ENCODE results near the gene CADM3. TPM values are rescaled to one million over a fixed set of nuclear protein-coding genes. Genes with fewer than 3 reads are reported as not detected.

CADM3 gene
- total and polyA plus RNA-seq, 4 experiments from 2014 or later = not detected

- Histone ChIP-seq H3K9me3 (ENCODE audit: control insufficient read depth in 1 of 2, low read length in 2 of 2) (no peaks in the 10 kb centered on the region), H3K4me1 (ENCODE audit: insufficient read depth, low read length) (no peaks in the 10 kb centered on the region), H3K36me3 (ENCODE audit: insufficient read depth, low read length) (no peaks in the 10 kb centered on the region), H3K27ac (ENCODE audit: low read depth, low read length) (no peak overlapping the region), H3K27me3 (ENCODE audit: insufficient read depth, low read length) (peaks cover 13% of the 10 kb centered on the region), H3K4me3 (ENCODE audit: low read length in 2 of 2) (no peak overlapping the region)
- no peak for DNase-seq
- intact Hi-C loops (cut with micrococcal nuclease) = no loop called here
- CTCF ChIA-PET (ENCODE audit: partially characterized antibody) = no interaction called here
- Mint-ChIP-seq H3K36me3 (no peaks in the 10 kb centered on the region), H3K4me3 (no peak overlapping the region), H3K4me1 (peaks cover 2 to 7% (median 6%) of the 10 kb centered on the region in 4 donors), H3K9me3 (peaks cover 0 to 3% (median 0%) of the 10 kb centered on the region in 8 donors), H3K27me3 (peaks cover 40 to 50% of the 10 kb centered on the region in 2 donors), H3K27ac (no peak overlapping the region)
- POLR2A ChIA-PET (ENCODE audit: partially characterized antibody) = no interaction called here
Observed at GRCh38 chr1:159185121-159185520, 13.7 kb downstream of the CADM3 start.

DNA sequence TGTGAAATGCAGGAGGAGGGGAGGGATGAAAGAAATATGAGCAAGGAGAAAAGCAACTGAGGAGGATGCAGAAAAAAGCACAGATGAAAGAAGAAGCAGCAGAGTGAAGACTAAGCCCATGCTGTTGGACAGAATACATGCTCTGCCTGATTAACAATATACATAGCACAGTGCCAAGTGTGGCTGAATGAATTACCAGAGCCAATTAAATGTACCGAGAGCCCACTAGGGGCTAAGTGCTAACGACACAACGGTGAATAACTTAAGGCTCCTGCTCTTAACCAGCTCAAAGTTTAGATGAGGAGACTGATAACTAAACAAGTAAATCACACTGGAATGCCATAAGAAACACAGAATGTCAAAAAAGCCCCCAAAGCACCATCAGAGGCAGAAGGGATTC lies 15.6 kb downstream of the CADM3 start:
- Histone ChIP-seq H3K27me3 (ENCODE audit: insufficient read depth, low read length) (peaks cover 7% of the 10 kb centered on the region), H3K4me1 (ENCODE audit: insufficient read depth, low read length) (no peaks in the 10 kb centered on the region), H3K4me3 (ENCODE audit: low read length in 2 of 2) (no peak overlapping the region), H3K9me3 (ENCODE audit: control insufficient read depth in 1 of 2, low read length in 2 of 2) (no peaks in the 10 kb centered on the region), H3K36me3 (ENCODE audit: insufficient read depth, low read length) (no peaks in the 10 kb centered on the region), H3K27ac (ENCODE audit: low read depth, low read length) (no peak overlapping the region)
- ChIA-PET CTCF (ENCODE audit: partially characterized antibody) (no interaction called here), POLR2A (ENCODE audit: partially characterized antibody) (no interaction called here)
- peaks cover 2 to 7% (median 6%) of the 10 kb centered on the region in 4 donors for H3K4me1 Mint-ChIP-seq
- no peak overlapping the region for H3K27ac Mint-ChIP-seq
- no peaks in the 10 kb centered on the region for H3K36me3 Mint-ChIP-seq
- peaks cover 34 to 52% of the 10 kb centered on the region in 2 donors for H3K27me3 Mint-ChIP-seq
- intact Hi-C loops (cut with micrococcal nuclease) = no loop called here
- no peak for DNase-seq
- H3K4me3 Mint-ChIP-seq = no peak overlapping the region
- H3K9me3 Mint-ChIP-seq = peaks cover 0 to 3% (median 0%) of the 10 kb centered on the region in 8 donors

GRCh38 chr1:159187647-159188374 lies 16.4 kb downstream of the CADM3 start:
- H3K9me3 Mint-ChIP-seq = peaks cover 0 to 3% (median 0%) of the 10 kb centered on the region in 8 donors
- Histone ChIP-seq H3K36me3 (ENCODE audit: insufficient read depth, low read length) (no peaks in the 10 kb centered on the region), H3K4me1 (ENCODE audit: insufficient read depth, low read length) (no peaks in the 10 kb centered on the region), H3K4me3 (ENCODE audit: low read length in 2 of 2) (no peak overlapping the region), H3K27ac (ENCODE audit: low read depth, low read length) (no peak overlapping the region), H3K27me3 (ENCODE audit: insufficient read depth, low read length) (peaks cover 7% of the 10 kb centered on the region), H3K9me3 (ENCODE audit: control insufficient read depth in 1 of 2, low read length in 2 of 2) (no peaks in the 10 kb centered on the region)
- intact Hi-C loops (cut with micrococcal nuclease) = no loop called here
- POLR2A ChIA-PET (ENCODE audit: partially characterized antibody) = no interaction called here
- H3K36me3 Mint-ChIP-seq = no peaks in the 10 kb centered on the region
- H3K4me3 Mint-ChIP-seq = peak overlapping the region in 3 of 8 donors; percentile 14 to 46 (median 29)
- H3K4me1 Mint-ChIP-seq = peaks cover 2 to 7% (median 6%) of the 10 kb centered on the region in 4 donors
- H3K27me3 Mint-ChIP-seq = peaks cover 39 to 56% of the 10 kb centered on the region in 2 donors
- CTCF ChIA-PET (ENCODE audit: partially characterized antibody) = interaction anchor here (1.3 kb wide), 1 partner anchor 27 kb away, joined by 4 read pairs; no protein-coding TSS in a partner anchor
- H3K27ac Mint-ChIP-seq = no peak overlapping the region
- no peak for DNase-seq

DNA sequence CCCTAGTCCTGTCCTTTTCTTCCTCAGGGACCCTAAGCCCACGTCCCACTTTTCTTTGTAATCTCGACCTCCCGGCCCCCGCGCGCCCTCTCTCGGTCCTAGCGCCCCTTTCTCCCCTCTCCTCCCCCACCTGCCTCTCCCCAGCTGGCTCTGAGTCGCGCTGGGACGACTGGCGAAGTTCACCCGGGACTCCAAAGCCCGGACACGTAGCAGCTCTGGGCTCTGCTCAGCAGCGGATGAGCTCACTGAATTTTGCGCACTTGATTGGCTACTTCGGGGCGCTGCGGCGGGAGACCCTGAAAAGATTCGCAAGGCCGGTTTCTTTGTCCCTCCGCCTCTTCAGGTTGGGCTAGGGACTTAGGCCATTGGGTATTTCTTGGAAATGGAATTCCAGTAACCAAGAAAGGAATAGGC lies 17.0 kb downstream of the CADM3 start:
- ChIA-PET CTCF (ENCODE audit: partially characterized antibody) (interaction anchor here (1.3 kb wide), 1 partner anchor 26 kb away, joined by 4 read pairs; no protein-coding TSS in a partner anchor), POLR2A (ENCODE audit: partially characterized antibody) (no interaction called here)
- H3K4me1 ChIP-seq (ENCODE audit: insufficient read depth, low read length) = no peaks in the 10 kb centered on the region
- DNase-seq = no peak
- Mint-ChIP-seq H3K9me3 (peaks cover 0 to 3% (median 0%) of the 10 kb centered on the region in 8 donors), H3K27ac (no peak overlapping the region), H3K27me3 (peaks cover 34 to 54% of the 10 kb centered on the region in 2 donors), H3K36me3 (no peaks in the 10 kb centered on the region), H3K4me1 (peaks cover 2 to 7% (median 6%) of the 10 kb centered on the region in 4 donors), H3K4me3 (no peak overlapping the region)
- H3K9me3 ChIP-seq (ENCODE audit: control insufficient read depth in 1 of 2, low read length in 2 of 2) = no peaks in the 10 kb centered on the region
- intact Hi-C loops (cut with micrococcal nuclease) = no loop called here
- no peak overlapping the region for H3K4me3 ChIP-seq (ENCODE audit: low read length in 2 of 2)
- H3K36me3 ChIP-seq (ENCODE audit: insufficient read depth, low read length) = no peaks in the 10 kb centered on the region
- H3K27me3 ChIP-seq (ENCODE audit: insufficient read depth, low read length) = peaks cover 7% of the 10 kb centered on the region
- no peak overlapping the region for H3K27ac ChIP-seq (ENCODE audit: low read depth, low read length)

DNA sequence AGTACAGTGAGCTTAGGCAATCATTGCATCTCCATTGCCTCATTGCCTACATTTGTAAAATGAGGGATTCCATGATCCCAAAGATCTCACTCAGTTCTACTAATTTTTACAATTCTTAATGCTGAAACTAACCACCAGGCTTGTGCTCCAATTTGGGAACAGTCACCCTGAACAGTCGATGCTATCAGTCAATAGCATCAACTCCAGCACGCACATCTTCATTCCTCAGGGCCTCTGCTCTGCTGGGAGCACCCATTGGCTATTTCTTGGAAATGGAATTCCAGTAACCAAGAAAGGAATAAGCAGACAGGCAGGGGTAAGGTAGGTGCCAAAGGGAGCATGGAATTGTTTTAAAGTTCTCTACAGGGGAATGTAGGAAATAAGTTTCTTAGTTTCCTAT lies 19.0 kb downstream of the CADM3 start:
- Mint-ChIP-seq H3K27me3 (peaks cover 31 to 49% of the 10 kb centered on the region in 2 donors), H3K27ac (no peak overlapping the region), H3K4me3 (no peak overlapping the region), H3K36me3 (no peaks in the 10 kb centered on the region), H3K9me3 (peaks cover 0 to 3% (median 0%) of the 10 kb centered on the region in 8 donors), H3K4me1 (peaks cover 2 to 7% (median 6%) of the 10 kb centered on the region in 4 donors)
- DNase-seq = no peak
- intact Hi-C loops (cut with micrococcal nuclease) = no loop called here
- no peaks in the 10 kb centered on the region for H3K4me1 ChIP-seq (ENCODE audit: insufficient read depth, low read length)
- H3K27ac ChIP-seq (ENCODE audit: low read depth, low read length) = no peak overlapping the region
- H3K9me3 ChIP-seq (ENCODE audit: control insufficient read depth in 1 of 2, low read length in 2 of 2) = no peaks in the 10 kb centered on the region
- ChIA-PET CTCF (ENCODE audit: partially characterized antibody) (interaction anchor here (0.9 kb wide), 1 partner anchor 25 kb away, joined by 3 read pairs; no protein-coding TSS in a partner anchor), POLR2A (ENCODE audit: partially characterized antibody) (no interaction called here)
- H3K36me3 ChIP-seq (ENCODE audit: insufficient read depth, low read length) = no peaks in the 10 kb centered on the region
- peaks cover 7% of the 10 kb centered on the region for H3K27me3 ChIP-seq (ENCODE audit: insufficient read depth, low read length)
- no peak overlapping the region for H3K4me3 ChIP-seq (ENCODE audit: low read length in 2 of 2)

DNA sequence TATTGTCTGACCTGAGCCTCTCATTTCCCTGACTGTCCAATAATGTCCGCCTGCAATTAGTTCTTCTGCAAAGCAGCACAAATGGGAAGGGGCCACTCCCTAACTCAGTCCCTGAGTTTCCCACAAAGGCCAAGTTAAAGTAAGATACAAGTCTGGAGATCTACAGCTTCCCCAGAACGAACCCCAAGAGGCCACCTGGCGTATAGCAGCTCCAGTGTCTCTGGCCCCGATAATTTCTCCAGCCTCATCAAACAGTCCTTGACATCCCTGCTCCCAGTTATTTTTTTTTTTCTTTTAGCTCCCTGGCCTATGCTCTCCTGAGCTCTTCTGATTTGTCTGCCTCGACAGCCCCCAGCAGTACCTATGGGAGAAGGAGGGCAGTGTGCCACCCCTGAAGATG lies 25.1 kb downstream of the CADM3 start:
- Histone ChIP-seq H3K4me3 (ENCODE audit: low read length in 2 of 2) (no peak overlapping the region), H3K4me1 (ENCODE audit: insufficient read depth, low read length) (no peaks in the 10 kb centered on the region), H3K9me3 (ENCODE audit: control insufficient read depth in 1 of 2, low read length in 2 of 2) (no peaks in the 10 kb centered on the region), H3K27ac (ENCODE audit: low read depth, low read length) (no peak overlapping the region), H3K27me3 (ENCODE audit: insufficient read depth, low read length) (peaks cover 3% of the 10 kb centered on the region), H3K36me3 (ENCODE audit: insufficient read depth, low read length) (no peaks in the 10 kb centered on the region)
- peaks cover 28 to 43% of the 10 kb centered on the region in 2 donors for H3K27me3 Mint-ChIP-seq
- CTCF ChIA-PET (ENCODE audit: partially characterized antibody) = interaction anchor here (1.4 kb wide), 3 partner anchors 12 to 64 kb away, joined by 3 to 5 read pairs (median 5); no protein-coding TSS in a partner anchor
- no peaks in the 10 kb centered on the region for H3K9me3 Mint-ChIP-seq
- intact Hi-C loops (cut with micrococcal nuclease) = no loop called here
- POLR2A ChIA-PET (ENCODE audit: partially characterized antibody) = no interaction called here
- H3K4me1 Mint-ChIP-seq = peaks cover 0 to 5% (median 2%) of the 10 kb centered on the region in 4 donors
- H3K27ac Mint-ChIP-seq = no peak overlapping the region
- no peak overlapping the region for H3K4me3 Mint-ChIP-seq
- H3K36me3 Mint-ChIP-seq = no peaks in the 10 kb centered on the region
- no peak for DNase-seq

- Mint-ChIP-seq H3K27ac (no peak overlapping the region), H3K36me3 (no peaks in the 10 kb centered on the region), H3K27me3 (peaks cover 28 to 41% of the 10 kb centered on the region in 2 donors), H3K4me3 (no peak overlapping the region), H3K9me3 (peaks cover 0 to 2% (median 0%) of the 10 kb centered on the region in 8 donors), H3K4me1 (peaks cover 0 to 5% (median 3%) of the 10 kb centered on the region in 4 donors)
- no peak overlapping the region for H3K4me3 ChIP-seq (ENCODE audit: low read length in 2 of 2)
- H3K36me3 ChIP-seq (ENCODE audit: insufficient read depth, low read length) = no peaks in the 10 kb centered on the region
- H3K4me1 ChIP-seq (ENCODE audit: insufficient read depth, low read length) = no peaks in the 10 kb centered on the region
- H3K27ac ChIP-seq (ENCODE audit: low read depth, low read length) = no peak overlapping the region
- H3K9me3 ChIP-seq (ENCODE audit: control insufficient read depth in 1 of 2, low read length in 2 of 2) = no peaks in the 10 kb centered on the region
- intact Hi-C loops (cut with micrococcal nuclease) = no loop called here
- H3K27me3 ChIP-seq (ENCODE audit: insufficient read depth, low read length) = peaks cover 8% of the 10 kb centered on the region
- ChIA-PET POLR2A (ENCODE audit: partially characterized antibody) (no interaction called here), CTCF (ENCODE audit: partially characterized antibody) (interaction anchor here (0.9 to 2.7 kb wide), 3 partner anchors 14 to 66 kb away, joined by 3 to 17 read pairs (median 6); no protein-coding TSS in a partner anchor)
- peak in 2 of 5 donors; percentile 9 to 15 for DNase-seq
Observed at GRCh38 chr1:159197561-159198557, 26.4 kb downstream of the CADM3 start.

Measured in CD4-positive, alpha-beta memory T cell (primary cell).